AG08395 (cell line): ENCODE results near the gene PDE9A.

ENCODE experiments used
- DNase-seq: peaks from one replicate; pipeline ENCODE4 v3.0.0; 2012; ENCODE audit warnings: mixed read lengths, low spot score

Gene PDE9A

DNA sequence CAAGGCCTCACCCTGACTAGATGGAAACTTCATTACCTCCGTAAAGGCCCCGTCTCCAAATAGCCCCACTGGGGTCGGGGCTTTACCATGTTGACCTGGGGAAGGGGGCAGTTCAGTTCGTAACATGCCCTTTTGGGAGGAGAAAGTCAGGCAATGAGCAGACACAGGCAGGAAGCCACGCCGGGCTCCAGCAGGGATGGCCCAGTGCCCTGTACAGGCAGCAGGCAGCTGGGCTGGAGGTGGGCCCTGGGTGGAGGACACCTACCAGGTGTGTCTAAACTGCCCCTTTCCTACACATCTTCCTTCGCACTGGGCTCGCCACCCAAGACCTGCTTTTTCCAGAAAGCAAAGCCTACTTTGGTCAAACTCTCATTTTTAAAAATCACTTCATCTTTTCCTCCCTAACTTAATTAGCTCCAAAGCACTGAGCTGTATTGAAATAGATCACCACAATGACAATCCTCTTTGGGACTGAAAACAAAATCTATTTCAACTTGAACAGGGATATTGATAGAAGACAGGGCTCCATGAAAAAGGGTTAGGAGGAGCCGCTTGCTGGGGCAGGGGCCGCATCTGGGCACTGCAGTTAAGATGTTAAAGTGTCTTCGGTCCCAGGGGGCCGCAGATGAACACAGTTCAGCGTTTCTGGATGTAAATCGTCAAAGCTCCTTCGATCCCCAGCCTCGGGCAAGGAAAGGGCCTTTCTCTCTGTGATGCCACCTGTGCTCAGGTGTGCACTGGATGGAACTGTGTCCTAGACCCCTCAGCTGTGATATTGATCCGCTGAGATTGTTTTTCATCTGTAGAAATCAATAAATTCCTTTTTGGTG is 104.6 kb downstream of the PDE9A start:
- DNase-seq: no peak

DNA sequence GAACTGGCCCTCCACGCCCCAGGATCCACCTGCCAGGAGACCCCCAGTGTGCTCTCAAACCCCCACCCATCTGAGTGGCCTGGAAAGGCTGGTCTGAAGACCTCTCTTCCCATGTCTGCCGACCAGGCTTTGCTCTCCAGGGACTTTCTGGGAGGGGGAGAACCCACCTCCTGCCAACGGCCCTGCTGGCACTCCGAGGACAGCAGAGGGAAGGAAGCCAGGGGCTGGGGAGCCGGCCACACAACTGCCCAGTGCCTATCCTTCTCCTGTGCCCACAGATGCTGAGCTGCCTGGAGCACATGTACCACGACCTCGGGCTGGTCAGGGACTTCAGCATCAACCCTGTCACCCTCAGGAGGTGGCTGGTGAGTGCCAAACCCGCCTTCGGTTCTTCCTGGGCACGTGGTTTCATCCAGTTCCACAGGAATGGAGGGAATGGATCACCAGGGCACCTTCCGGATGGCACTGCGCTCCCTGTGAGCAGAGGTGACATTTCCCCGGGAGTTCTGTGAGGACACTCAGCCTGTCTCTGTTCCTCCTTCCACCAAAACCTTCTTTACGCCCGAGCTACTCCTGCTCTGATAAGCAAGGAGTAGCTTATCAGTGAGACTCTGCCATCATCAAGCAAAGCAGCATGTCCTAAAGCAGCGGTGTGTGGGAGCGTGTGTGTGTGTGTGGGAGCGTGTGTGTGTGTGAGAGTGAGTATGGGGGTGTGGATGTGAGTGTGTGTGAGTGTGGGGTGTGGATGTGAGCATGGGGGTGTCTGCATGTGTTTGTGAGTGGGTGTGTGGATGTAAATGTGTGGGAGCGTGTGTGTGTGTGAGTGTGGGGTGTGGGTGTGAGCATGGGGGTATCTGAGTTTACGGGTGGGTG is 105.5 kb downstream of the PDE9A start:
- DNase-seq: no peak

DNA sequence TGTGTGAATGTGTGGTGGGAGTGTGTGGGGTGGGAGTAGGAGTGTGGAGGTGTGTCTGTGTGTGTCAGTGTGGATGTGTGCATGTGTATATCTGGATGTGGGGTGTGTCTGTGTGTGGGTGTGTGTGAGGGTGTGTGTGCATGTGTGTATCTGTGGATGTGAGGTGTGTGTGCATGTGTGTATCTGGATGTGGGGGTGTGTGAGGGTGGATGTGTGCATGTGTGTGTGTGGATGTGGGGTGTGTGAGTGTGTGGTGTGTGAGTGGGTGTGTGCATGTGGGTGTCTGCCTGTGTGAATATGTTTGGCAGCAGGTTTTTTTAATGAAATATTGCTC is 106.1 kb downstream of the PDE9A start:
- no peak for DNase-seq

DNA sequence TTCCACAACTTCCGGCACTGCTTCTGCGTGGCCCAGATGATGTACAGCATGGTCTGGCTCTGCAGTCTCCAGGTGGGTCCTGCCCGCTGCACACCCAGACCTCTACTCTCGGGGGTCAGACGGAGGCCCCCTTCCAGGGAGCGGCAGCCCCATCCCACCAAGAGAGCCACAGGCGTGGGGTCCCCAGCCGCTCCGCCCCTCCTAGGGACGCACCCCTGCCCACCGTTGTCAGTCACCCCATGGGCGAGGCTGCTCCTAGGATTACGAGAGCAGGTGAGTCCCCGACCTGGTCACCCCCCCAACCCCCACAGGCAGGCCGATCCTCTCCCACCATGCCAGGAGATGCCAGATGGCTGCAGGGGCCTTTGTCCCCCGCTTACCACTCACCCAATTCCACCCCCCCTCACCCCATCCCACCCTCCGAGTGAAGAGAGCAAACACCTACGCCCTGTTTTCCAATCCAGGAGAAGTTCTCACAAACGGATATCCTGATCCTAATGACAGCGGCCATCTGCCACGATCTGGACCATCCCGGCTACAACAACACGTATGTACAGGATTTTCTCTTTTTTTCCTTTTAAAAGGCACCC is 107.0 kb downstream of the PDE9A start:
- no peak for DNase-seq

DNA sequence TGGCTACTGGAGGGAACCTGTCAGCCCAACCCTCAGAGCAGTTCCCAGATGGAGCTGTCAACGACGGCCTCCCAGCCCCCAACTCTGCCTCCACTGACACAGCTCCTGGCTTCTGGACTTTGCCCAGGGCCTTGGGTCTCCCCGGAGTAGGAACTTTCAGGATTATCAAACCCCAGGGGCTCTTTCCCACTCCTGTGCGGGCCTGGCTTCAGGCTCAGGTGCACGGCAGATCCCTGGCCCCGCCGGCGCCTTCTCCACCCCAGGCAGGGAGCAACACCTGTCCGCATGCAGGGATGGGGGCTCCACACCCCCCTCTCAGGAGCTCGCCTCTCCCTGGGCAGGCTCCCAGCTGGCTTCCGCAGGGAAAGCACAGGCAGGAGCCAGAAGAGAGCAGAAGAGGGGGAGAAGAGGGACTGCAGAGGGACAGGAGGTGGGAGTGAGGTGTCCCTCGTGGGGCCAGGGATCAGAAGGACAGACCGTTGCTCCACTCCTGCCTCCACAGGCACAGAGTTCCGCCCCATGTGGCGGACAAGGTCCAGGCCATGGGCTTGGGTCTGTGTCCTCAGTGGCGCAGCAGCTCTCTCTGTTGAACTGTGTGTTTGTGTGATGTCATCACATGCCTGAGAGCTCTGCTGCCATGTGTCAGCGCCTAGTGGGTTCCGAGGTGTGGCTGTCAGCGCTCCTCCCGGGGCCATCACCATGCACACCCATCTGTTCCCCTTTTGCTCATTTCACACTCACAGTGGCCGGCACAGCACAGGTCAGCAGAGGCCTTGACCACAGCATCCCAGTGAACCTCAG is 107.7 kb downstream of the PDE9A start:
- no peak for DNase-seq

DNA sequence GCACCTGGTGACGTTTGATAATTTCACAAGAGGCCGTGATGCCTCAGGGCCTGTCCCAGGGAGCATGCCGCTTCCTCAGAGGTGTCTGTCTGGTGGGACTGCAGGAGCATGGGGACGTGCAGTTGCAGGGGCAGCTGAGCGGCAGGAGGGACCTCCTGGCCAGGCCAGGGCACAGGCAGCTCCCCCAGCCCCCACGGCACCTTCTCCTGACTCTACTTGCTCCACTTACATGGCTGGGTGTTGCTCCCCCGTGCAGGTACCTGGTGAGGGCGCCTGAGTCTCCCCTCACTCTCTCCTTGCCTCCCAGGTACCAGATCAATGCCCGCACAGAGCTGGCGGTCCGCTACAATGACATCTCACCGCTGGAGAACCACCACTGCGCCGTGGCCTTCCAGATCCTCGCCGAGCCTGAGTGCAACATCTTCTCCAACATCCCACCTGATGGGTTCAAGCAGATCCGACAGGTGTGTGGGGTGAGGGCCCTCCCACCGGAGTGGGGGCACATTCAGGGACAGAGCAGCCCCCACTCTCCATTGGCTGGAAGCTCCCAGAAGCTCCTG is 108.4 kb downstream of the PDE9A start:
- DNase-seq: no peak

DNA sequence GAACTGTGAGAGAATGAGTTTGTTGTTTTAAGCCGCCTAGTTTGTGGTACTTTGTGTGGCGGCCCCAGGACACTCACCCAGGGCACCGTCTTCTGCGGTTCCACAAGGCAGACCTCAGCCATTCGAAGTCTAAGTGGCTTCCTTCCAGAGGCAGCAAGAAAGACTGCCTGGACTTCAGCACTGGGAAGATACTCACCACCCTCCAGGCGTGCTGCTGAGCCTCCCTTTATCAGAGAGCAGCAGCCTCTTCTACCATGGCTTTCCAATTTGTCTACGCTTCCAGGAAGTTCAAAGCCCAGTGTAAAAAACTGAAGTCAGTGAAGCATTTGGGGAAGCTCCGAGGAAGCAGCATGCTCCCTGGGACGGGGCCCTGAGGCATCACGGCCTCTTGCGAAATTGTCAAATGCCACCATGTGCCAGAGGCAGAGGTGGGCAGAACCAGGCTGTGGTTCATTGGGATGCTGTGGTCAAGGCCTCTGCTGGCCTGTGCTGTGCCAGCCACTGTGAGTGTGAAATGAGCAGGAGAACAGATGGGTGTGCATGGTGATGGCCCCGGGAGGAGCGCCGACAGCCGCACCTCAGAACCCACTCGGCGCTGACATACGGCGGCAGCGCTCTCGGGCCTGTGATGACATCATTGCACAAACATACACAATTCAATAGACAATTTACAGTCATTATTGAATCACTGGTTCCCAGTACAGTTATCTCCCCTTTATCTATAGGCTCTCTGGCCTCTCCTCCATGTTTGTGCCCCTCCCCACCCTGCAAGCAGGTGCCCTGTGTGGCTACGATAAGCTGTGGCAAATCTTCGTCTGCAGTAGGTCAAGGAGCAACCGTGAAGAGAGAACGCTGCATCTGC is 110.4 kb downstream of the PDE9A start:
- no peak for DNase-seq

DNA sequence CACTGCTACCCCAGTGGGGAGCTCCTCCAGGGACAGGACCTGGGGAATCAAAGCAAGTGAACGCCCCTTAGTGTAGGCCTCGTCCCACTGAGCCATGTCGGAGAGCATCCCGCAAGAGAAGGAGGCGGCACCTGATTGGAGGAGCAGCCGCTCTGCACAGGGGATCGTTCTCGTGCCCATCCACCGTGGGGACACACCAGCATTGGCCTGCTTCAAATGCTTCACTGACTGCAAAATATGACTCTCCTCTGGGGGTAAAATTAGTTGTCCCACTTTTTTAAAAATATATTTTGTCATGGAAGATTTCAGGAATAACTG is 111.0 kb downstream of the PDE9A start:
- DNase-seq: no peak

DNA sequence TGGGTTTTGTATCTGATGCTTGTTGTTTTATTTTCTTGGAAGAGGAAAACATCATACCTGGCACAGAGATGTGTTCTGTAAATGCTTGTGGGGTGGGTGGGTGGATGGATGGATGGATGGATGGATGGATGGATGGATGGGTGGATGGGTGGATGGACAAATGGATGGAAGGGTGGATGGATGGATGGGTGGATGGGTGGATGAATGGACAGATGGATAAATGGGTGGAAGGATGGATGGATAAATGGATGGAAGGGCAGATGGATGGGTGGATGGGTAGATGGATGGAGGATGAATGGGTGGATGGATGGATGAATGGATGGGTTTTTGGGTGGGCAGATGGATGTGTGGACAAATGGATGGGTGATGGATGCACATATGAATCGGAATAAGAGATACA is 111.5 kb downstream of the PDE9A start:
- no peak for DNase-seq

DNA sequence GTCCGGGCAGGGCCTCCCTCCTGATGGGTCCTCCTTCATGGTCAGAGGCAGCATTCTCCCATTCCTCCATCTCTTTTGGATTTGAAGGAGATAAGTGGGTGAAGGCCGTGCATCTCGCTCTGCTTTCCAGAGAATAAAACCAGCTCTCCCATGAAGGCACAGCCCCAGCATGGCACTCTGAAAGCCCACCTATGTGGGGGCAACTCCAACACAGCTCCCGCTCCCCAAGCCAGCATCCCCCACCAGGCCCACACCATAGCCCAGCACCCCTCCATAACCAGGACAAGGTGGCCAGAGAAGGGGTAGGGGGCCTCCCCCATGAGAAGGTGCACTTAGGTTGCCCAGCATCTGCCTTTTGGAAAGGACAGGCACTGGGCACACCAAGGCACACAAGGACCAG is 112.2 kb downstream of the PDE9A start:
- no peak for DNase-seq

DNA sequence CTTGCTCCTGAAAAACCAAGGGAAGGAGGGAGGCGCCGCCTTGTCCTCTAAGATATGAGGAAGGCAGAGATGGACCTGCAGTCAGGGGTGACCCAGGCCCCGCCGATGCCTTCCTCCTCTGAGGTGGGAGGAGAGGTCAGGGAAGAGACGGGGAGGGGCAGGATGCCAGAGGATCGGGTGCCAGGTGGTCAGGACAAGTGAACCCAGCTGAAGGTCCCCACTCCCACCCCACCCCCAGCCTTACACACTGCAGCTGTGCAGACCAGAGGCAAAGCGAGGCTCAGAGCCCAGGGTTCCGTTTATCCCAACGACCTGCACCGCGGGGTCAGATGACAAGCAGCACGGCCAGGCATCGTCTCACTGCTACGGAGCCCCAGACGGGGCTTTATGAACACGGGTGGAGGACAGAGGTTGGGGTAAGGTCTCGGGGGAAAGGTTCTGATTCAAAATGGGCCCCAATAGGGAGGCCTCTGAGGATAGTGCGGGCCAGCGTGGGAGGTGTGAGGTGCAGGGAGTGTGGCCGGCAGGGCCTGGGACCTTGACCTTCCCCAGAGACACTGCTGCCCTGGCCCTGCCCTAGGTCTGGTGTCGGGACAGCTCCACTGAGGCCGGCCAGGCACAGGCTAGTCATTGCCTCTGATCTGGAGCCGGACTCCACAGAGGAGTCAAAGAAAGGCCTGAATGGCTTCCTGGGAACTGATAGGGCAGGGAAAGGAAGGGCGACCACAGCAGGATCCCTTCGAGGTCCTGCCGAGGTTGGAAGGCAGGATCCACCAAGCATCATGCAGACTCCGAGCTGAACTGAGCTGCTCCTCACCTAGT is 113.5 kb downstream of the PDE9A start:
- no peak for DNase-seq

DNA sequence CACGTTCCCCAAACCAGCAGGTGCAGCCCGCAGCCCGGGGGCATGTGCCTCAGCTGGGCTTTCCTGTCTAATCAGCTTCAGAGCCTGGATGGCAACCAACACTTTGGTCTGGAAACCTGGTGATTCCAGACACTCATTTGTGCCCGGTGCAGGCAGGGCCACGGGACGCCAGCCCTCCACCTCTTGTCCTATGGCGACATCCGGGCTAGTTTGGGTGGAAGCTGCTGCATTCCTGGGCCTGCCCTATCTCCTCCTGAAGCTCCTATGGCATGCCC is 114.1 kb downstream of the PDE9A start:
- DNase-seq: no peak

DNA sequence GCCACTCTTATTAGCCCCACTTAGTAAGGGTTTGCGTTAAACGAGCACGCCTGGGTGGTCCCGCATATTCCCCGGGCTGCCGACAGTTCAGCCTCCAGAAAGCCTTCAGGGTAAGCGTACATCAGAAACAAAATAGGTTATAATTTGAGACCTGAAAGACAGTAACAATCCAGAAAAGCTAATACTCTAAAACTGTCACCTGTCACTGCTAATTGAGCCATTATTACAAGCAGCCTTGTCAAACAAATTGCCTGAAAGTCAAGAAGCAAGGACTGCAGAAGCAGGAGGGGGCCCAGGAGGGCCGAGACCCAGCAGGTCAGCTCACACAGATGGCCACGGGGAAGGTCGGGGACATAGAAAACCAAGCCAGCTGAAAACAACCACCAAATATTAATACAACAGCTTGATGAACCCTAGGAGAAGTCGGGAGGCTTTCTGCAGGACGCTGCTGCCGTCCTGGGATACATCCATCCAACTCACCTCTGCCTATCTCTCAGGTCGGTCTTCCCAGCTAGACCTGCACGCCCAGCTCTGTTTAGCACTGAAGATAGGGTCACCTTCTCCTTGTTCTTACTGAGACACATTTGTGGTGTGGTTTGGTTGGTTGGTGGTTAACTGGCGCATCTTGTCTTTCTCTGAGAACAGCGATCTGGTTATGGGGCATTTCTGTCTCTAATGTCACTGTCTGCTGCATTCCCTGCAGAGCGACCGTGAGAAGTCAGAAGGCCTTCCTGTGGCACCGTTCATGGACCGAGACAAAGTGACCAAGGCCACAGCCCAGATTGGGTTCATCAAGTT is 115.1 kb downstream of the PDE9A start:
- no peak for DNase-seq

DNA sequence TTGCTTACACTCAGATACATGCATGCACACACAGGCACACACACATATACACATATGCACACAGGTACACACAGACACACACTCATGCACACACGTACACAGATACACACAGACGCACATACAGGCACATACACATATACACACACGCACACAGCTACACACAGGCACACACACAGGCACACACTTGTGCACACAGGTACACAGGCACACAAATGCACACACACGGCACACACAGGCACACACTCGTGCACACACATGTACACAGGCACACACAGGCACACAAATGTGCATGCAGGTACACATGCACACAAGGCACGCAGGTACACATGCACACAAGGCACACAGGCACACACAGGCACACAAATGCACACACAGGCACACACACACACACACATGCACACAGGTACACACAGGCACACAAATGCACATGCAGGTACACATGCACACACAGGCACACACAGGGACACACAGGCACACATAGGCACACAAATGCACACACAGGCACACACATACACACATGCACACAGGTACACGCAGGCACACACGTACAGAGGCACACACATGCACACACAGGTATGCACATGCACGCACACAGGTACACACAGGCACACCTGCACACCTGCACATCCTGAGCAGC is 115.9 kb downstream of the PDE9A start:
- DNase-seq: no peak

DNA sequence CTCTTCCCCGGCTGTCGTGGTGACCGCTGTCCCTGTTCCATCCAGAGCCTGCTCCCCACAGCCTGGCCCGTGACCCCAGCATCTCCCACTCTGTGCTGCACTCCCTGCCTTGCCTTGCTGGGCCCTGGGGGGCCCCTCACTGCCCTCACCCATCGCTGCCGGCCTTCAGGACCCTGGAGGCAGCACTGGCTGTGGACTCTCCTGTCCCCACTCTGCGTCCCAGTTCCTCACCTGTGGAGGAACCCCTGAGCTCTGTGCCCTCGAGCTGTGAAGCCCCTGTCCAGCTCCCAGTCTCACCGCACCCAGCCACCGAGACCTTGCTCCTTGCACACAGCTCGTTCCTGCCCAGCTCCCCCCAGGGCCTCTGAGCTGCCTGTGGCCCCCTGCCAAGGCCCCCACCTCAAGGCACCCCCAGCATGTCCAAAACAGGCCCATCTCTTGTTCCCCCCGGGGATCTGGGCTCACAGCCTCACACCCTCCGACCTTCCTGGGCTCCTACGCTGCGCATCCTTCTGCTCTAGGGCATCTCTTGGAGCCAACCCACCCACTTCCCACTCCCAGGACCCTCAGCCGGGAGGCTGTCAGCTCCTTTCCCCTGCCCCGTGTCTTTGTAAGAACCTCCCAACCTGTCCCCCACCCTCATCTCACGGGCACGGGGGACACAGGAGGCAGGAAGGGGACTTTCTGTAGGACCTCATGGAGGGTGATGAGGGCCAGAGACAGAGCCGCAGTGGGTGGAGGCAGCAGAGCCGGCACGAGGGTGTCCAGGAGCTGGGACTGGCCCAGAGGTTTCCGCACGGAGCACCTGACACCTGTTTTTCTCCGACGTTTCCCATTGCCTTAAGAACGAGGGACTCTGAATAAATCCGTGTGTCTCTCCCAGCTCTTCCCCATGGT is 116.6 kb downstream of the PDE9A start:
- no peak for DNase-seq

DNA sequence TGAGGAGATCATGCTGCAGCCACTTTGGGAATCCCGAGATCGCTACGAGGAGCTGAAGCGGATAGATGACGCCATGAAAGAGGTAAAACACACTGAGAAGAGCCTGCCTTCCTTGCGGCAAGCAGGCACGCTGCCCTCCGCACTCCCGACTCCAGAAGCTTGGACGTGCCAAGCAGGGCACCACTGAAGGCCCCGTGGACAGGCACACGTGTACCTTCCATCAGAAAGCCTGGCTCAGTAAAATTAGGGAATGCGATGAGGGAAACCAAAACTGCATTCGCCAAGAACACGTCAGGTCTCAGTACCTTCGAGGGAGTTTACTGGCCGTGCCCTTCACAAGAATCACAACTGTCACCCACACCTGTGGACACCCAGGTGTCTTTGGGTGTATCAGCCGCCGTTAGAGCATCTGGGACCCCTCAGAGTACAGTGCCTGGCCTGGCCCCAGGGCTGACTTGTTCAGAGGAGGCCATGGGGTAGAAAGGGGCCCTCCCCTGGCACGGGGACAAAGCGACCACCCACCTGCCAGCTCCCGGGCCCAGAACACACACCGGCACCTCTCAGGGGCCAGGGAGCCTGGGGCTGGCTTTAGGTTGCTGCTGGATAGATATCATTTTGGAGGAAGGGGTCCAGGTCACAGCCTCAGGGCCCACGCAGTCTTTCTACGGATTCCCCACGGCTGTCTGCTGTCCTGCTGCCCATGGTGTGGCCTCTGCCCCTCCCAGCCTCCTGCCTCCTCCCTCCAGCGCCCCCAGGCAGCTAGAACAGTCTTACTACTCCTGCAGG is 117.5 kb downstream of the PDE9A start:
- no peak for DNase-seq

DNA sequence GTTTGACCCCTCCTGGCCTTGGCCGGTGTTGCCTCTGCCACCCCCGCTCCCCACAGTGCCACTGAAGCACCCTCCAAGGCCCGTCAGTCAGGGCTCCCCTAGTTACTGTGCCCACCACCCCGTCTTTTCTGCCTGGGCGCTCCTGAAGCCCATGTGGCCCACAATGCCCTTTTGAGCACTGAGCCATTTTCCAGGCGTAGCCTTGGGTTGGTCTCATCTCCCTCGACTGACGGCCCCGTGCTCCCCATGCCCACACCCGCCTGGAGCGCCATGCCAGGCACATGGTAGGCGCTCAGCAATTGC is 118.0 kb downstream of the PDE9A start:
- no peak for DNase-seq

DNA sequence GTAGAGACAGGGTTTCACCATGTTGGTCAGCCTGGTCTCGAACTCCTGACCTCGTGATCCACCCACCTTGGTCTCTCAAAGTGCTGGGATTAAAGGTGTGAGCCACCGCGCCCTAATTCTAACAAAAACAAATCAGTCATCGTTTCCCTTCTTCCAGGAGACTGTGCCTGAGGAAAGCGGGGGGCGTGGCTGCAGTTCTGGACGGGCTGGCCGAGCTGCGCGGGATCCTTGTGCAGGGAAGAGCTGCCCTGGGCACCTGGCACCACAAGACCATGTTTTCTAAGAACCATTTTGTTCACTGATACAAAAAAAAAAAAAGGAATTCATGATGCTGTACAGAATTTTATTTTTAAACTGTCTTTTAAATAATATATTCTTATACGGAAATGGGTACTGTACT is 121.7 kb downstream of the PDE9A start:
- DNase-seq: no peak
